CD4-positive, alpha-beta T cell (primary cell): ENCODE data around the gene NRAP. TPM values are rescaled to one million over a fixed set of nuclear protein-coding genes. Genes with fewer than 3 reads are reported as not detected.

Source experiments
- ATAC-seq: fragments of 200-7000 bp; cut with Tn5 transposase; one replicate; pipeline ENCODE4 v1.10.0; 2022; ENCODE audit warnings: mild to moderate bottlenecking; ENCODE audit not compliant: poor library complexity
- CTCF ChIA-PET: fragments of 350-600 bp; sonication (Branson Sonifier 250); formaldehyde crosslinking; loops from one replicate; lab custom pipeline; 2021; ENCODE audit warnings: antibody characterized with exemption, inconsistent platforms; lab: Charles Lee
- POLR2A ChIA-PET: fragments of 350-600 bp; sonication (Branson Sonifier 250); formaldehyde crosslinking; loops from one replicate; lab custom pipeline; 2021; ENCODE audit warnings: antibody characterized with exemption, inconsistent platforms; lab: Charles Lee
- DNase-seq, 14 experiments: peaks; one replicate each; pipeline ENCODE4 v3.0.0-alpha.2; 2013 to 2020; ENCODE audit warnings: mixed read lengths in 2 of 14
- H3K27ac ChIP-seq, 2 donors: one replicate each; pipeline versions ENCODE4 v1.5.1 to v1.7.0; 2013; ENCODE audit warnings: low read length in 2 of 2, low read depth in 1 of 2, mild to moderate bottlenecking in 1 of 2
- H3K27me3 ChIP-seq, 2 experiments: 1 replicate in 1 of 2; 2 replicates in 1 of 2; pipeline versions ENCODE4 v1.6.1 to v1.7.0; 2013; ENCODE audit warnings: low read length in 2 of 2, control low read depth in 1 of 2, mild to moderate bottlenecking in 1 of 2, moderate library complexity in 1 of 2; ENCODE audit not compliant: insufficient read depth in 2 of 2, control insufficient read depth in 1 of 2
- H3K36me3 ChIP-seq: one replicate; pipeline ENCODE4 v1.6.1; 2013; ENCODE audit warnings: low read length, control low read depth; ENCODE audit not compliant: insufficient read depth
- H3K4me1 ChIP-seq: one replicate; pipeline ENCODE4 v1.6.1; 2013; ENCODE audit warnings: low read length, control low read depth; ENCODE audit not compliant: insufficient read depth
- H3K4me3 ChIP-seq: one replicate; pipeline ENCODE4 v1.5.1; 2013; ENCODE audit warnings: mild to moderate bottlenecking, low read length, moderate library complexity
- H3K9me3 ChIP-seq, 2 experiments: 1 replicate in 1 of 2; 2 replicates in 1 of 2; pipeline versions ENCODE4 v1.6.1 to v1.7.0; 2013; ENCODE audit warnings: low read length in 2 of 2, mild to moderate bottlenecking in 2 of 2, control low read depth in 1 of 2, moderate library complexity in 1 of 2; ENCODE audit not compliant: control insufficient read depth in 1 of 2, insufficient read depth in 1 of 2
- H3K27ac Mint-ChIP-seq: one replicate; pipeline ENCODE4 v1.8.0; 2020; ENCODE audit warnings: mixed read lengths
- H3K27me3 Mint-ChIP-seq: one replicate; pipeline ENCODE4 v1.8.0; 2021; ENCODE audit warnings: mixed read lengths
- H3K36me3 Mint-ChIP-seq: one replicate; pipeline ENCODE4 v1.8.0; 2021; ENCODE audit warnings: low read depth, mixed read lengths
- H3K4me1 Mint-ChIP-seq: one replicate; pipeline ENCODE4 v1.8.0; 2021; ENCODE audit warnings: low read depth, mixed read lengths
- H3K4me3 Mint-ChIP-seq: one replicate; pipeline ENCODE4 v1.8.0; 2020; ENCODE audit warnings: mild to moderate bottlenecking, mixed read lengths
- H3K9me3 Mint-ChIP-seq: one replicate; pipeline ENCODE4 v1.8.0; 2020; ENCODE audit warnings: mixed read lengths
- intact Hi-C, 2 experiments: fragments of 100-400 bp; cut with DNase I in 1 of 2; cut with micrococcal nuclease in 1 of 2; formaldehyde crosslinking; loops; one replicate each; pipeline versions ENCODE4 v1.15.1 to v1.9.0; 2023 to 2025; cut with DNase I, micrococcal nuclease
- total RNA-seq, 174 experiments: library from RNA in 2 of 174; stranded (reverse) in 2 of 174; gene quantifications; one replicate each; pipeline ENCODE4 v1.2.3 and lab custom pipeline; 2021 to 2026
- TF ChIP-seq, protein P1 (sequence below): fragments of 200-600 bp; IDR thresholded peaks from one replicate; pipeline ENCODE4 v1.8.0; 2022; ENCODE audit warnings: antibody characterized with exemption, mild to moderate bottlenecking

Gene NRAP
- total RNA-seq, 2 experiments from 2014 or later, result not detected

DNA sequence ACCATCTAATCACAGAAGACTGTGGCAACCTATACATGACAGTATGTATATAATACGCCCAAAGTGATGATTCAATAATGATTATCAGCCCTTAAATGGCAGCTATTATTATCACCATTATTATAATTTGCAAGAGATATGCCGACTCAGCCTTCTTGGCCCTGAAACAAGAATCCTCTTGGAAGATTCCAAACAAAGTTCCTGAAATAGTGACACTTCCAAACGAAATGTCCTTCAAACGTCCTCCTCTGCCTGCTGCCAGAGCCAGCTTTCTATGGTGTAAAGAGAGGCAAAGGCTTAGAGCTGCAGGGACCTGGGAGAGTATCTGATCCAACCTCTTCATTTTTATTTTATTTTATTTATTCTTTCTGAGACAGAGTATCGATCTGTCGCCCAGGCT lies 36.0 kb downstream of the NRAP start:
- ChIA-PET CTCF (no interaction called here), POLR2A (no interaction called here)
- ATAC-seq, result no peak
- TF ChIP-seq, protein P1, sequence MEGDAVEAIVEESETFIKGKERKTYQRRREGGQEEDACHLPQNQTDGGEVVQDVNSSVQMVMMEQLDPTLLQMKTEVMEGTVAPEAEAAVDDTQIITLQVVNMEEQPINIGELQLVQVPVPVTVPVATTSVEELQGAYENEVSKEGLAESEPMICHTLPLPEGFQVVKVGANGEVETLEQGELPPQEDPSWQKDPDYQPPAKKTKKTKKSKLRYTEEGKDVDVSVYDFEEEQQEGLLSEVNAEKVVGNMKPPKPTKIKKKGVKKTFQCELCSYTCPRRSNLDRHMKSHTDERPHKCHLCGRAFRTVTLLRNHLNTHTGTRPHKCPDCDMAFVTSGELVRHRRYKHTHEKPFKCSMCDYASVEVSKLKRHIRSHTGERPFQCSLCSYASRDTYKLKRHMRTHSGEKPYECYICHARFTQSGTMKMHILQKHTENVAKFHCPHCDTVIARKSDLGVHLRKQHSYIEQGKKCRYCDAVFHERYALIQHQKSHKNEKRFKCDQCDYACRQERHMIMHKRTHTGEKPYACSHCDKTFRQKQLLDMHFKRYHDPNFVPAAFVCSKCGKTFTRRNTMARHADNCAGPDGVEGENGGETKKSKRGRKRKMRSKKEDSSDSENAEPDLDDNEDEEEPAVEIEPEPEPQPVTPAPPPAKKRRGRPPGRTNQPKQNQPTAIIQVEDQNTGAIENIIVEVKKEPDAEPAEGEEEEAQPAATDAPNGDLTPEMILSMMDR, result no peak
- Mint-ChIP-seq H3K4me1 (no peaks in the 10 kb centered on the region), H3K27me3 (peaks cover 22% of the 10 kb centered on the region), H3K27ac (no peak overlapping the region), H3K4me3 (no peak overlapping the region), H3K36me3 (no peaks in the 10 kb centered on the region), H3K9me3 (no peaks in the 10 kb centered on the region)
- DNase-seq, result no peak
- no peak overlapping the region for H3K4me3 ChIP-seq
- no peak overlapping the region for H3K27ac ChIP-seq
- H3K36me3 ChIP-seq, result no peaks in the 10 kb centered on the region
- H3K27me3 ChIP-seq, result peaks cover 0 to 3% of the 10 kb centered on the region in 2 experiments
- no peaks in the 10 kb centered on the region for H3K9me3 ChIP-seq
- no peaks in the 10 kb centered on the region for H3K4me1 ChIP-seq
- intact Hi-C loops, result no loop called here

- TF ChIP-seq, protein P1, result no peak
- H3K27ac ChIP-seq, result no peak overlapping the region
- no peaks in the 10 kb centered on the region for H3K9me3 ChIP-seq
- CTCF ChIA-PET, result no interaction called here
- Mint-ChIP-seq H3K4me1 (no peaks in the 10 kb centered on the region), H3K9me3 (no peaks in the 10 kb centered on the region), H3K27ac (no peak overlapping the region), H3K36me3 (no peaks in the 10 kb centered on the region), H3K4me3 (no peak overlapping the region), H3K27me3 (peaks cover 26% of the 10 kb centered on the region)
- H3K27me3 ChIP-seq, result peaks cover 0 to 3% of the 10 kb centered on the region in 2 experiments
- no peaks in the 10 kb centered on the region for H3K36me3 ChIP-seq
- POLR2A ChIA-PET, result no interaction called here
- no peak for DNase-seq
- no peak overlapping the region for H3K4me3 ChIP-seq
- H3K4me1 ChIP-seq, result no peaks in the 10 kb centered on the region
- intact Hi-C loops, result no loop called here
- ATAC-seq, result no peak
Observed at GRCh38 chr10:113626809-113627355, 37.0 kb downstream of the NRAP start.

- ChIA-PET POLR2A (no interaction called here), CTCF (no interaction called here)
- H3K4me1 ChIP-seq, result no peaks in the 10 kb centered on the region
- H3K27ac Mint-ChIP-seq, result no peak overlapping the region
- H3K27me3 ChIP-seq, result peaks cover 0 to 3% of the 10 kb centered on the region in 2 experiments
- no peak overlapping the region for H3K4me3 Mint-ChIP-seq
- no peaks in the 10 kb centered on the region for H3K9me3 ChIP-seq
- DNase-seq, result no peak
- H3K36me3 Mint-ChIP-seq, result no peaks in the 10 kb centered on the region
- no peak overlapping the region for H3K27ac ChIP-seq
- ATAC-seq, result no peak
- intact Hi-C loops, result no loop called here
- no peaks in the 10 kb centered on the region for H3K9me3 Mint-ChIP-seq
- TF ChIP-seq, protein P1, result no peak
- no peaks in the 10 kb centered on the region for H3K4me1 Mint-ChIP-seq
- H3K36me3 ChIP-seq, result no peaks in the 10 kb centered on the region
- H3K4me3 ChIP-seq, result no peak overlapping the region
- H3K27me3 Mint-ChIP-seq, result peaks cover 30% of the 10 kb centered on the region
Observed at GRCh38 chr10:113625461-113626186, 38.2 kb downstream of the NRAP start.
